Measurements from ENCODE around the gene TP53RK. TPM values are rescaled to one million over a fixed set of nuclear protein-coding genes. Genes with fewer than 3 reads are reported as not detected.

The TP53RK gene
- total and polyA plus RNA-seq, 2 donors (not counting 1 experiment from before 2014, with no cell fraction given) = 3.1 to 22.5 TPM

GRCh38 chr20:46666306-46666705 is 22.9 kb downstream of the TP53RK start:
- Histone ChIP-seq H3K27me3 (replicated peaks in 1 of 4; ENCODE audit: control extremely low read depth in 1 of 4, control insufficient read depth in 3 of 4, insufficient read depth in 4 of 4, low read length in 3 of 4) (peaks cover 0 to 2% (median 0%) of the 10 kb centered on the region in 4 experiments), H3K4me2 (replicated peaks; ENCODE audit: low read depth, low read length, poor library complexity, severe bottlenecking) (no peak overlapping the region), H2AFZ (ENCODE audit: insufficient read depth, low read depth, low read length, poor library complexity, severe bottlenecking) (no peak overlapping the region), H3K36me3 (replicated peaks in 1 of 2; ENCODE audit: control extremely low read depth in 1 of 2, control insufficient read depth in 1 of 2, extremely low read depth in 1 of 2, insufficient read depth in 2 of 2, low read length in 1 of 2) (no peaks in the 10 kb centered on the region), H3K27ac (ENCODE audit: low read length in 2 of 2) (no peak overlapping the region), H3K79me2 (ENCODE audit: control insufficient read depth, insufficient read depth, low read length) (no peaks in the 10 kb centered on the region), H3K9ac (ENCODE audit: low read length) (no peak overlapping the region), H3K9me3 (ENCODE audit: control extremely low read depth in 1 of 3, control insufficient read depth in 2 of 3, insufficient read depth in 1 of 3, low read length in 2 of 3) (peaks cover 0 to 12% (median 6%) of the 10 kb centered on the region in 3 donors), H4K20me1 (ENCODE audit: control insufficient read depth, insufficient read depth, low read length, poor library complexity, severe bottlenecking) (no peaks in the 10 kb centered on the region), H3K4me1 (ENCODE audit: control insufficient read depth in 2 of 2, insufficient read depth in 2 of 2, low read length in 2 of 2) (no peaks in the 10 kb centered on the region), H3K4me3 (ENCODE audit: control extremely low read depth in 1 of 5, extremely low read depth in 1 of 5, insufficient read depth in 1 of 5, low read depth in 2 of 5, low read length in 4 of 5) (no peak overlapping the region)
- ChIA-PET CTCF (no interaction called here), POLR2A (no interaction called here)
- peaks cover 10% of the 10 kb centered on the region for H3K27me3 Mint-ChIP-seq
- no peak for DNase-seq
- TF ChIP-seq EZH2 (IDR thresholded peaks at IDR 0.05; ENCODE audit: borderline replicate concordance, insufficient read depth, low read depth, low read length, poor library complexity, severe bottlenecking) (no peak), CTCF (IDR thresholded peaks at IDR 0.05) (no peak)
- ATAC-seq (ENCODE audit: low read depth) = no peak
- no peak overlapping the region for H3K27ac Mint-ChIP-seq
- H3K4me1 Mint-ChIP-seq = no peaks in the 10 kb centered on the region
- intact Hi-C loops (cut with micrococcal nuclease) = no loop called here
- H3K4me3 Mint-ChIP-seq = no peak overlapping the region
- peaks cover 7% of the 10 kb centered on the region for H3K9me3 Mint-ChIP-seq (ENCODE audit: insufficient read depth)
- WGBS (ENCODE audit: insufficient coverage) = no CpG with 5 or more reads among the region's 3 CpGs

- Histone ChIP-seq H3K36me3 (replicated peaks in 1 of 2; ENCODE audit: control extremely low read depth in 1 of 2, control insufficient read depth in 1 of 2, extremely low read depth in 1 of 2, insufficient read depth in 2 of 2, low read length in 1 of 2) (no peaks in the 10 kb centered on the region), H4K20me1 (ENCODE audit: control insufficient read depth, insufficient read depth, low read length, poor library complexity, severe bottlenecking) (no peaks in the 10 kb centered on the region), H3K4me3 (ENCODE audit: control extremely low read depth in 1 of 5, extremely low read depth in 1 of 5, insufficient read depth in 1 of 5, low read depth in 2 of 5, low read length in 4 of 5) (no peak overlapping the region), H2AFZ (ENCODE audit: insufficient read depth, low read depth, low read length, poor library complexity, severe bottlenecking) (no peak overlapping the region), H3K27me3 (replicated peaks in 1 of 4; ENCODE audit: control extremely low read depth in 1 of 4, control insufficient read depth in 3 of 4, insufficient read depth in 4 of 4, low read length in 3 of 4) (no peaks in the 10 kb centered on the region), H3K4me2 (replicated peaks; ENCODE audit: low read depth, low read length, poor library complexity, severe bottlenecking) (no peak overlapping the region), H3K9ac (ENCODE audit: low read length) (no peak overlapping the region), H3K27ac (ENCODE audit: low read length in 2 of 2) (no peak overlapping the region), H3K9me3 (ENCODE audit: control extremely low read depth in 1 of 3, control insufficient read depth in 2 of 3, insufficient read depth in 1 of 3, low read length in 2 of 3) (peaks cover 0 to 6% (median 5%) of the 10 kb centered on the region in 3 donors), H3K79me2 (ENCODE audit: control insufficient read depth, insufficient read depth, low read length) (no peaks in the 10 kb centered on the region), H3K4me1 (ENCODE audit: control insufficient read depth in 2 of 2, insufficient read depth in 2 of 2, low read length in 2 of 2) (no peaks in the 10 kb centered on the region)
- POLR2A ChIA-PET = no interaction called here
- Mint-ChIP-seq H3K9me3 (ENCODE audit: insufficient read depth) (peaks cover 4% of the 10 kb centered on the region), H3K27me3 (peaks cover 11% of the 10 kb centered on the region), H3K4me3 (no peak overlapping the region), H3K27ac (no peak overlapping the region), H3K4me1 (no peaks in the 10 kb centered on the region)
- ATAC-seq (ENCODE audit: low read depth) = no peak
- CTCF ChIA-PET = no interaction called here
- no peak for TF ChIP-seq EZH2 (IDR thresholded peaks at IDR 0.05; ENCODE audit: borderline replicate concordance, insufficient read depth, low read depth, low read length, poor library complexity, severe bottlenecking)
- TF ChIP-seq CTCF (IDR thresholded peaks at IDR 0.05) = no peak
- intact Hi-C loops (cut with micrococcal nuclease) = no loop called here
- DNase-seq = no peak
- WGBS (ENCODE audit: insufficient coverage) = no CpG with 5 or more reads among the region's 3 CpGs
Observed at GRCh38 chr20:46665602-46666001, 23.6 kb downstream of the TP53RK start.

Measured in B cell (primary cell).